ENCODE data around the gene TOMT. TPM values are rescaled to one million over a fixed set of nuclear protein-coding genes. Genes with fewer than 3 reads are reported as not detected.
A peak's percentile ranks its signal among the peaks of the same experiment; 100 is the strongest.

TOMT gene
- total RNA-seq, 1 experiment from 2014 or later, result not detected

GRCh38 chr11:72081821-72082453 lies 23.8 kb upstream of the TOMT start:
- Histone ChIP-seq H3K4me2 (ENCODE audit: low read length) (peak overlapping the region; percentile 85), H3K9ac (ENCODE audit: low read length) (no peak overlapping the region), H3K4me3 (ENCODE audit: low read length) (peak overlapping the region; percentile 86; the same call in 1 of the 2 replicates), H3K4me1 (ENCODE audit: insufficient read depth, low read length) (peaks cover 31% of the 10 kb centered on the region), H3K27me3 (ENCODE audit: low read length) (no peaks in the 10 kb centered on the region), H2AFZ (ENCODE audit: low read length) (peak overlapping the region; percentile 93), H4K20me1 (ENCODE audit: low read length) (peaks cover 12% of the 10 kb centered on the region; the same call in 1 of the 2 replicates), H3K36me3 (ENCODE audit: low read depth, low read length) (no peaks in the 10 kb centered on the region), H3K9me3 (ENCODE audit: low read length) (no peaks in the 10 kb centered on the region), H3K79me2 (ENCODE audit: low read length) (peaks cover 33% of the 10 kb centered on the region), H3K27ac (ENCODE audit: low read length) (peak overlapping the region; percentile 69), H3K9me2 (replicated peaks; ENCODE audit: low read length) (no peaks in the 10 kb centered on the region), H3F3A (ENCODE audit: low read length, unreplicated experiment) (no peaks in the 10 kb centered on the region)
- CTCF ChIA-PET, result interaction anchor here (0.6 to 1.4 kb wide), 2 partner anchors 10 to 49 kb away, joined by 4 to 5 read pairs; no protein-coding TSS in a partner anchor
- ATAC-seq (no peak), DNase-seq (peak; percentile 73)
- no TSS peak for BruUV-seq (replicated peaks)
- intact Hi-C loops (cut with micrococcal nuclease), result loop anchor here (2.0 kb wide), 1 partner anchor 57 kb away; no protein-coding TSS in a partner anchor
- POLR2A ChIA-PET (ENCODE audit: unreplicated experiment), result interaction anchor here (0.5 kb wide), 1 partner anchor 38 kb away, joined by 3 read pairs; no protein-coding TSS in a partner anchor
- TF ChIP-seq CTCF (conservative IDR thresholded peaks at IDR 0.05; ENCODE audit: low read depth, low read length), result no peak
- TF ChIP-seq EZH2phosphoT487 (IDR thresholded peaks at IDR 0.05; ENCODE audit: borderline replicate concordance, low read length), result no peak
- no peak for TF ChIP-seq EZH2 (IDR thresholded peaks at IDR 0.05; ENCODE audit: low read length, unreplicated experiment)

- no peak for TF ChIP-seq EZH2phosphoT487 (IDR thresholded peaks at IDR 0.05; ENCODE audit: borderline replicate concordance, low read length)
- no peak for TF ChIP-seq EZH2 (IDR thresholded peaks at IDR 0.05; ENCODE audit: low read length, unreplicated experiment)
- no peak for TF ChIP-seq CTCF (conservative IDR thresholded peaks at IDR 0.05; ENCODE audit: low read depth, low read length)
- Histone ChIP-seq H3F3A (ENCODE audit: low read length, unreplicated experiment) (no peaks in the 10 kb centered on the region), H3K27ac (ENCODE audit: low read length) (no peak overlapping the region), H3K36me3 (ENCODE audit: low read depth, low read length) (no peaks in the 10 kb centered on the region; the same call in 1 of the 2 replicates), H3K27me3 (ENCODE audit: low read length) (no peaks in the 10 kb centered on the region), H3K4me2 (ENCODE audit: low read length) (no peak overlapping the region), H3K9me2 (replicated peaks; ENCODE audit: low read length) (no peaks in the 10 kb centered on the region), H4K20me1 (ENCODE audit: low read length) (peaks cover 6% of the 10 kb centered on the region; the same call in 1 of the 2 replicates), H3K4me1 (ENCODE audit: insufficient read depth, low read length) (peaks cover 24% of the 10 kb centered on the region), H3K4me3 (ENCODE audit: low read length) (no peak overlapping the region), H2AFZ (ENCODE audit: low read length) (no peak overlapping the region), H3K79me2 (ENCODE audit: low read length) (peaks cover 19% of the 10 kb centered on the region), H3K9me3 (ENCODE audit: low read length) (no peaks in the 10 kb centered on the region), H3K9ac (ENCODE audit: low read length) (no peak overlapping the region)
- DNase-seq, result no peak
- ChIA-PET POLR2A (ENCODE audit: unreplicated experiment) (no interaction called here), CTCF (no interaction called here)
- no TSS peak for BruUV-seq (replicated peaks)
- ATAC-seq, result no peak
- intact Hi-C loops (cut with micrococcal nuclease), result no loop called here
Measured at GRCh38 chr11:72083414-72083813, 22.3 kb upstream of the TOMT start.

GRCh38 chr11:72084076-72084475 lies 21.6 kb upstream of the TOMT start:
- H3K9ac ChIP-seq (ENCODE audit: low read length), result no peak overlapping the region

More at GRCh38 chr11:72084076-72084475, 21.6 kb upstream of the TOMT start:
- peaks cover 12% of the 10 kb centered on the region for H3K79me2 ChIP-seq (ENCODE audit: low read length)
- DNase-seq (no peak), ATAC-seq (no peak)
- no peak overlapping the region for H2AFZ ChIP-seq (ENCODE audit: low read length)
- TF ChIP-seq EZH2 (IDR thresholded peaks at IDR 0.05; ENCODE audit: low read length, unreplicated experiment), result no peak
- TF ChIP-seq CTCF (conservative IDR thresholded peaks at IDR 0.05; ENCODE audit: low read depth, low read length), result no peak
- TF ChIP-seq EZH2phosphoT487 (IDR thresholded peaks at IDR 0.05; ENCODE audit: borderline replicate concordance, low read length), result no peak
- H3K4me3 ChIP-seq (ENCODE audit: low read length), result no peak overlapping the region
- H3K9me3 ChIP-seq (ENCODE audit: low read length), result no peaks in the 10 kb centered on the region
- no peaks in the 10 kb centered on the region for H3K9me2 ChIP-seq (replicated peaks; ENCODE audit: low read length)
- no peak overlapping the region for H3K27ac ChIP-seq (ENCODE audit: low read length)
- H3K27me3 ChIP-seq (ENCODE audit: low read length), result no peaks in the 10 kb centered on the region
- intact Hi-C loops (cut with micrococcal nuclease), result no loop called here
- no peaks in the 10 kb centered on the region; the same call in 1 of the 2 replicates for H3K36me3 ChIP-seq (ENCODE audit: low read depth, low read length)
- H4K20me1 ChIP-seq (ENCODE audit: low read length), result no peaks in the 10 kb centered on the region
- CTCF ChIA-PET, result no interaction called here
- H3K4me1 ChIP-seq (ENCODE audit: insufficient read depth, low read length), result peaks cover 18% of the 10 kb centered on the region
- H3F3A ChIP-seq (ENCODE audit: low read length, unreplicated experiment), result no peaks in the 10 kb centered on the region
- no TSS peak for BruUV-seq (replicated peaks)
- POLR2A ChIA-PET (ENCODE audit: unreplicated experiment), result no interaction called here
- no peak overlapping the region for H3K4me2 ChIP-seq (ENCODE audit: low read length)
